ENCODE results near the gene CALY.
"Not testable (repeated sequence)": the region's sequence is repeated elsewhere in the genome, so short reads cannot be mapped to it uniquely, and the experiment has no call there.

The CALY gene

DNA sequence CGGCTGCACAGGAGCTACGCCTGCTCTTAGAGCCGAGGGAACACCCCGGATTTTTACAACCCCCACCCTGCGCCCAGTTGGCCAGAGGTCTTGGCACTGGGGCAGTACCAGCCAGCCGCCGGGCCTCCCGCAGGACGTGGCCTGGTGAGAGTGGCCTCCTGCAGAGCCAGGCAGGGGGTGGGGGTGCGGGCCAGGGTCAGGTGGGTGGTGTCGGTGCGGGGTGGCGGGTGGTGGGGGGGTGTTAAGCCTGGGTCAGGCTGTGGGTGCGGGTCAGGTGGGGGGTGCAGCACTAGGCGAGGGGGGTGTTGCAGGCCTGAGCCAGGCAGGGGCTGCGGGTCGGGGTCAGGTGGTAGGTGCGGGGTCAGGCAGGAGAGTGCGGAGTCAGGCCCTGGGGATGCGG lies 35.8 kb upstream of the CALY start:
- Histone ChIP-seq H3K4me1 (ENCODE audit: control insufficient read depth in 2 of 2, insufficient read depth in 1 of 2, low read depth in 1 of 2, low read length in 2 of 2) (peaks cover 0 to 5% of the 10 kb centered on the region in 2 donors), H2AK5ac (ENCODE audit: low read depth, low read length) (peak overlapping the region; percentile 91), H3K9ac (ENCODE audit: low read depth, low read length, poor library complexity) (peak overlapping the region; percentile 63), H3K23ac (ENCODE audit: low read depth, low read length, poor library complexity) (no peak overlapping the region), H3K79me1 (ENCODE audit: low read depth, low read length) (peaks cover 4% of the 10 kb centered on the region), H4K8ac (ENCODE audit: low read depth, low read length) (no peak overlapping the region), H3K4ac (ENCODE audit: low read length) (no peak overlapping the region), H3K4me3 (ENCODE audit: low read length in 2 of 2) (peak overlapping the region; percentile 71 to 94), H2BK5ac (ENCODE audit: low read length) (no peak overlapping the region), H2AFZ (ENCODE audit: low read length) (no peak overlapping the region), H3K4me2 (ENCODE audit: insufficient read depth, low read length, poor library complexity, severe bottlenecking) (peak overlapping the region; percentile 54), H2BK12ac (ENCODE audit: low read length) (no peak overlapping the region), H3K36me3 (replicated peaks in 1 of 2; ENCODE audit: control insufficient read depth in 2 of 2, insufficient read depth in 2 of 2, low read length in 2 of 2) (peaks cover 29 to 39% of the 10 kb centered on the region in 2 donors), H2BK120ac (ENCODE audit: low read depth, low read length) (no peak overlapping the region), H2BK15ac (ENCODE audit: low read length) (no peak overlapping the region), H3K27ac (replicated peaks; ENCODE audit: low read length) (no peak overlapping the region), H4K91ac (ENCODE audit: low read depth, low read length, poor library complexity) (no peak overlapping the region), H3K14ac (ENCODE audit: low read length) (no peak overlapping the region), H3K18ac (ENCODE audit: low read length) (peak overlapping the region; percentile 57), H3K27me3 (ENCODE audit: control insufficient read depth in 3 of 3, insufficient read depth in 3 of 3, low read depth in 1 of 3, low read length in 3 of 3) (peaks cover 0 to 11% (median 8%) of the 10 kb centered on the region in 3 experiments), H3K9me3 (replicated peaks in 1 of 2; ENCODE audit: control insufficient read depth in 2 of 2, insufficient read depth in 1 of 2, low read depth in 1 of 2, low read length in 2 of 2) (peaks cover 0 to 4% of the 10 kb centered on the region in 2 donors)
- no CpG with 5 or more reads among the region's 20 CpGs for WGBS, 2 donors (ENCODE audit: extremely low coverage in 2 of 2, insufficient read length in 2 of 2, insufficient replicate concordance in 1 of 2)
- no peak for DNase-seq (ENCODE audit: low spot score)

DNA sequence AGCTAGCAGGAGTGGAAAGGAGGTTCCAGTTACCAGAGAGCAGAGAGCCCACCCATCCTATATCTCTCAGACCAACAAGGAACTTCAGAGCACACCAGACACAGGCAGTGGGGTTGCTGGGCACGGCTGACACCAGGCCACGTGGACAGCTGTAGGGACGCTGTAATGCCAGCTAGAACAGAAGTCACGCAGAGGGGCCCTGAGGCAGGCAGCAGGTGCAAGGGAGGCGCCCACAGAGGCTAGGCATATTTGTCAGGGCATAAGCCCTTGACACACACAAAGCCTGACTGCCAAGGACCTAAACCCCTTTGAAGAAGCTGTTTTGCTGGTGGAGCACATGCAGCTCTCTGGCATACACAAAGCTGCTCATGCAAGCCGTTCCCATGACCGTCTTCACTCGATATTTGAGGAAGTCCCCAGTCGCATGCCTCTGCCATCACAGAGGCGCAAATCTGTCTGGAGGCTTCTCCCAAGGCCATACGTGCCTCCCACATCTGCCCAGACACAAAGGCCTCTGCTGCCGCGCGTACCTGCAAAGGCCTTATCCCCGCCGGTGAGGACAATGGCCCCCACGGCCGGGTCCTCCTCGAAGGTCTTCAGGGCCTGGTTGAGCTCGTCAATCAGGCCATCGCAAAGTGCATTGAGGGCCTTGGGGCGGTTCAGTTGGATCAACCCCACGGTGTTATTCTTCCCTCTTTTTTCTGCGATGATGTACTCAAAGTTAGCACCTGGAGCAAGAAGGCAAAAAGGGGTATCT lies 33.5 kb upstream of the CALY start:
- Histone ChIP-seq H2BK120ac (ENCODE audit: low read depth, low read length) (no peak overlapping the region), H3K9ac (ENCODE audit: low read depth, low read length, poor library complexity) (peak overlapping the region; percentile 34), H3K9me3 (replicated peaks in 1 of 2; ENCODE audit: control insufficient read depth in 2 of 2, insufficient read depth in 1 of 2, low read depth in 1 of 2, low read length in 2 of 2) (peaks cover 0 to 4% of the 10 kb centered on the region in 2 donors), H3K79me1 (ENCODE audit: low read depth, low read length) (peaks cover 4% of the 10 kb centered on the region), H3K18ac (ENCODE audit: low read length) (no peak overlapping the region), H3K23ac (ENCODE audit: low read depth, low read length, poor library complexity) (no peak overlapping the region), H3K4ac (ENCODE audit: low read length) (no peak overlapping the region), H3K36me3 (replicated peaks in 1 of 2; ENCODE audit: control insufficient read depth in 2 of 2, insufficient read depth in 2 of 2, low read length in 2 of 2) (peaks cover 44 to 58% of the 10 kb centered on the region in 2 donors), H2BK15ac (ENCODE audit: low read length) (no peak overlapping the region), H3K14ac (ENCODE audit: low read length) (no peak overlapping the region), H3K27ac (replicated peaks; ENCODE audit: low read length) (no peak overlapping the region), H3K4me3 (ENCODE audit: low read length in 2 of 2) (peak overlapping the region in 1 of 2 donors; percentile 36), H3K27me3 (ENCODE audit: control insufficient read depth in 3 of 3, insufficient read depth in 3 of 3, low read depth in 1 of 3, low read length in 3 of 3) (no peaks in the 10 kb centered on the region), H2AFZ (ENCODE audit: low read length) (no peak overlapping the region), H2AK5ac (ENCODE audit: low read depth, low read length) (no peak overlapping the region), H3K4me1 (ENCODE audit: control insufficient read depth in 2 of 2, insufficient read depth in 1 of 2, low read depth in 1 of 2, low read length in 2 of 2) (peaks cover 0 to 5% of the 10 kb centered on the region in 2 donors), H3K4me2 (ENCODE audit: insufficient read depth, low read length, poor library complexity, severe bottlenecking) (no peak overlapping the region), H4K91ac (ENCODE audit: low read depth, low read length, poor library complexity) (no peak overlapping the region), H2BK5ac (ENCODE audit: low read length) (no peak overlapping the region), H4K8ac (ENCODE audit: low read depth, low read length) (no peak overlapping the region), H2BK12ac (ENCODE audit: low read length) (no peak overlapping the region)
- no peak for DNase-seq (ENCODE audit: low spot score)
- WGBS, 2 donors (ENCODE audit: extremely low coverage in 2 of 2, insufficient read length in 2 of 2, insufficient replicate concordance in 1 of 2), result no CpG with 5 or more reads among the region's 24 CpGs

DNA sequence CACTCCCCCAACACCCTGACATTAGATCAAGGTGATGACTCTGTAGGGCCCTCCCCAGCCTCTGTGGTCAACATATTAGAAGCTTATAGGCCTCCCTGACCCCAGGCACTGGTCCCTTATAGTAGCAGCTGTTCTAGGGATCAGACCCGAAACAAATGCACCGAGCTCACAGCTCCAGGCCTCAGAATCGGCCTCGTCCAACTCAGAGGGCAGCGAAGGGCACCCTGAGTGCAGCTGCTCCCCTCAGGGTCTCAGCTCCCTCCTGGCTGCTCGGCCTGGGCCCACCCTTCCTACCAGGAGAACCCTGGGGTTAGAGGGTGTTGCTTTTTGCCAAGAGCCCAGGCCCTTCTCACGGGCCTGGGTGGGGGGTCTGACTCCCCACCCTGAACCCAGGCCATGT lies 31.5 kb upstream of the CALY start:
- Histone ChIP-seq H3K9me3 (replicated peaks in 1 of 2; ENCODE audit: control insufficient read depth in 2 of 2, insufficient read depth in 1 of 2, low read depth in 1 of 2, low read length in 2 of 2) (peaks cover 0 to 4% of the 10 kb centered on the region in 2 donors), H3K23ac (ENCODE audit: low read depth, low read length, poor library complexity) (no peak overlapping the region), H2BK5ac (ENCODE audit: low read length) (peak overlapping the region; percentile 19), H3K4me2 (ENCODE audit: insufficient read depth, low read length, poor library complexity, severe bottlenecking) (no peak overlapping the region), H3K27me3 (ENCODE audit: control insufficient read depth in 3 of 3, insufficient read depth in 3 of 3, low read depth in 1 of 3, low read length in 3 of 3) (no peaks in the 10 kb centered on the region), H2BK120ac (ENCODE audit: low read depth, low read length) (no peak overlapping the region), H2BK12ac (ENCODE audit: low read length) (no peak overlapping the region), H3K4me3 (ENCODE audit: low read length in 2 of 2) (no peak overlapping the region), H3K9ac (ENCODE audit: low read depth, low read length, poor library complexity) (peak overlapping the region; percentile 60), H3K18ac (ENCODE audit: low read length) (no peak overlapping the region), H3K4ac (ENCODE audit: low read length) (no peak overlapping the region), H3K79me1 (ENCODE audit: low read depth, low read length) (peaks cover 4% of the 10 kb centered on the region), H3K14ac (ENCODE audit: low read length) (peak overlapping the region; percentile 63), H2BK15ac (ENCODE audit: low read length) (no peak overlapping the region), H4K8ac (ENCODE audit: low read depth, low read length) (no peak overlapping the region), H2AK5ac (ENCODE audit: low read depth, low read length) (no peak overlapping the region), H4K91ac (ENCODE audit: low read depth, low read length, poor library complexity) (no peak overlapping the region), H3K4me1 (ENCODE audit: control insufficient read depth in 2 of 2, insufficient read depth in 1 of 2, low read depth in 1 of 2, low read length in 2 of 2) (no peaks in the 10 kb centered on the region), H3K36me3 (replicated peaks in 1 of 2; ENCODE audit: control insufficient read depth in 2 of 2, insufficient read depth in 2 of 2, low read length in 2 of 2) (peaks cover 52 to 76% of the 10 kb centered on the region in 2 donors), H3K27ac (replicated peaks; ENCODE audit: low read length) (no peak overlapping the region), H2AFZ (ENCODE audit: low read length) (no peak overlapping the region)
- DNase-seq (ENCODE audit: low spot score), result no peak
- WGBS, 2 donors (ENCODE audit: extremely low coverage in 2 of 2, insufficient read length in 2 of 2, insufficient replicate concordance in 1 of 2), result no CpG with 5 or more reads among the region's 7 CpGs

DNA sequence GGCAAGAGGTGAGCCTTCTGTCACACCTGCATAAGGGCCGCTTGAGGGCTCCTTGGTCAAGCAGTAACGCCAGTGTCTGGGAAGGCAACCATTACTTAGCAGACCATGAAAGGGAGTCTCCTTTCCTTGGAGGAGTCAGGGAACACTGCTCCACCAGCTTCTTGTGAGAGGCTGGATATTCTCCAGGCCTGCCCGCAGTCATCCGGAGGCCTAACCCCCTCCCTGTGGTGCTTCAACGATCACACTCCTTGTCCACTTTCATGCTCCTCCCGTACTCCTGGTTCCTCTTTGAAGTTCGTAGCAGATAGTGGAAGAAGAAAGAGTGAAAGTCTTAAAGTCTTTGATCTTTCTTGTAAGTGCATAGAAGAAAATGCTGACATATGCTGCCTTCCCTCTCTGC lies 30.8 kb upstream of the CALY start:
- not testable (repeated sequence) for H2BK120ac ChIP-seq (ENCODE audit: low read depth, low read length); H3K4me3 ChIP-seq (ENCODE audit: low read length in 2 of 2); H3K4ac ChIP-seq (ENCODE audit: low read length); H3K23ac ChIP-seq (ENCODE audit: low read depth, low read length, poor library complexity); H3K27me3 ChIP-seq (ENCODE audit: control insufficient read depth in 3 of 3, insufficient read depth in 3 of 3, low read depth in 1 of 3, low read length in 3 of 3); H2BK5ac ChIP-seq (ENCODE audit: low read length); H4K8ac ChIP-seq (ENCODE audit: low read depth, low read length); H3K4me2 ChIP-seq (ENCODE audit: insufficient read depth, low read length, poor library complexity, severe bottlenecking); H2BK12ac ChIP-seq (ENCODE audit: low read length); H2BK15ac ChIP-seq (ENCODE audit: low read length); H2AK5ac ChIP-seq (ENCODE audit: low read depth, low read length); H3K79me1 ChIP-seq (ENCODE audit: low read depth, low read length); H2AFZ ChIP-seq (ENCODE audit: low read length); H3K14ac ChIP-seq (ENCODE audit: low read length); H3K18ac ChIP-seq (ENCODE audit: low read length); H4K91ac ChIP-seq (ENCODE audit: low read depth, low read length, poor library complexity); H3K9ac ChIP-seq (ENCODE audit: low read depth, low read length, poor library complexity); DNase-seq (ENCODE audit: low spot score); H3K9me3 ChIP-seq (replicated peaks in 1 of 2; ENCODE audit: control insufficient read depth in 2 of 2, insufficient read depth in 1 of 2, low read depth in 1 of 2, low read length in 2 of 2); H3K27ac ChIP-seq (replicated peaks; ENCODE audit: low read length); H3K4me1 ChIP-seq (ENCODE audit: control insufficient read depth in 2 of 2, insufficient read depth in 1 of 2, low read depth in 1 of 2, low read length in 2 of 2)
- peaks cover 58 to 83% of the 10 kb centered on the region in 2 donors for H3K36me3 ChIP-seq (replicated peaks in 1 of 2; ENCODE audit: control insufficient read depth in 2 of 2, insufficient read depth in 2 of 2, low read length in 2 of 2)
- no CpG with 5 or more reads among the region's 7 CpGs for WGBS, 2 donors (ENCODE audit: extremely low coverage in 2 of 2, insufficient read length in 2 of 2, insufficient replicate concordance in 1 of 2)
